ENCODE results near the gene ALDH4A1.

The ALDH4A1 gene

GRCh38 chr1:18902523-18903290, at the start of gene ALDH4A1:
TSS of gene ALDH4A1 (minus strand) at chr1:18902555. CDS start at chr1:18902523, 32 bp downstream.
- TF ChIP-seq RAD21 (IDR thresholded peaks at IDR 0.05; ENCODE audit: low read depth) (no peak), MAX (IDR thresholded peaks at IDR 0.05) (peak; percentile 97), YY1 (IDR thresholded peaks at IDR 0.05; ENCODE audit: low read depth) (peak; percentile 35; the same call in 1 of the 2 replicates), EGR1 (IDR thresholded peaks at IDR 0.05) (no peak), ZBTB7A (IDR thresholded peaks at IDR 0.05; ENCODE audit: low read depth) (no peak), TAF1 (IDR thresholded peaks at IDR 0.05; ENCODE audit: low read depth) (peak; percentile 33; the same call in 1 of the 2 replicates), EP300 (IDR thresholded peaks at IDR 0.05; ENCODE audit: borderline replicate concordance) (no peak; the same call in 1 of the 2 replicates), FOXM1 (IDR thresholded peaks at IDR 0.05; ENCODE audit: borderline replicate concordance, low read depth) (no peak), NFIC (IDR thresholded peaks at IDR 0.05) (no peak), CEBPB (IDR thresholded peaks at IDR 0.05) (no peak), CREB1 (IDR thresholded peaks at IDR 0.05; ENCODE audit: low read depth) (no peak), USF1 (IDR thresholded peaks at IDR 0.05) (peak; percentile 98), TEAD4 (IDR thresholded peaks at IDR 0.05) (0 out of 2 replicates have a peak, but pooled peaks have one; percentile 8), TCF12 (IDR thresholded peaks at IDR 0.05; ENCODE audit: low read depth) (no peak), REST (IDR thresholded peaks at IDR 0.05; ENCODE audit: low read depth) (no peak)

- TF ChIP-seq ZBTB7A (IDR thresholded peaks at IDR 0.05; ENCODE audit: low read depth) (no peak), FOXM1 (IDR thresholded peaks at IDR 0.05; ENCODE audit: borderline replicate concordance, low read depth) (no peak), USF1 (IDR thresholded peaks at IDR 0.05) (no peak), EGR1 (IDR thresholded peaks at IDR 0.05) (no peak), EP300 (IDR thresholded peaks at IDR 0.05; ENCODE audit: borderline replicate concordance) (no peak), TAF1 (IDR thresholded peaks at IDR 0.05; ENCODE audit: low read depth) (no peak), TCF12 (IDR thresholded peaks at IDR 0.05; ENCODE audit: low read depth) (no peak), CEBPB (IDR thresholded peaks at IDR 0.05) (no peak), TEAD4 (IDR thresholded peaks at IDR 0.05) (no peak), RAD21 (IDR thresholded peaks at IDR 0.05; ENCODE audit: low read depth) (no peak), REST (IDR thresholded peaks at IDR 0.05; ENCODE audit: low read depth) (no peak)
Measured at GRCh38 chr1:18951818-18952391, 49.5 kb upstream of the ALDH4A1 start.

GRCh38 chr1:18951416-18951815, 49.1 kb upstream of the ALDH4A1 start:
- TF ChIP-seq TEAD4 (IDR thresholded peaks at IDR 0.05) (no peak), NFIC (IDR thresholded peaks at IDR 0.05) (no peak), MAX (IDR thresholded peaks at IDR 0.05) (no peak), USF1 (IDR thresholded peaks at IDR 0.05) (no peak), YY1 (IDR thresholded peaks at IDR 0.05; ENCODE audit: low read depth) (no peak), CREB1 (IDR thresholded peaks at IDR 0.05; ENCODE audit: low read depth) (no peak), ZBTB7A (IDR thresholded peaks at IDR 0.05; ENCODE audit: low read depth) (no peak), TAF1 (IDR thresholded peaks at IDR 0.05; ENCODE audit: low read depth) (no peak), CEBPB (IDR thresholded peaks at IDR 0.05) (no peak), EGR1 (IDR thresholded peaks at IDR 0.05) (no peak), RAD21 (IDR thresholded peaks at IDR 0.05; ENCODE audit: low read depth) (no peak), REST (IDR thresholded peaks at IDR 0.05; ENCODE audit: low read depth) (no peak), EP300 (IDR thresholded peaks at IDR 0.05; ENCODE audit: borderline replicate concordance) (no peak)
